ENCODE data around the gene PRKCH.

- no peak for TF ChIP-seq POLR2A (IDR thresholded peaks at IDR 0.05; ENCODE audit: low read length)
- no peak for TF ChIP-seq GATA1 (IDR thresholded peaks at IDR 0.05; ENCODE audit: low read depth, low read length)
These were observed 148.4 kb downstream of the PRKCH start for GRCh38 chr14:61469781-61470180.
